SK-N-SH treated with all-trans-retinoic acid at 6 μM for 48 hours (cell line): ENCODE measurements around the gene DOCK4.

ENCODE experiments used
- BACH2 ChIP-seq: fragments of 250-450 bp; sonication (Bioruptor Pico); IDR thresholded peaks from 2 replicates; pipeline ENCODE4 v1.9.0; 2021; ENCODE audit warnings: mild to moderate bottlenecking, borderline replicate concordance
- CREB5 ChIP-seq: fragments of 250-450 bp; sonication (Bioruptor Pico); IDR thresholded peaks from 2 replicates; pipeline ENCODE4 v1.5.1; 2020; ENCODE audit warnings: low read depth, mild to moderate bottlenecking, moderate library complexity
- ESRRG ChIP-seq: fragments of 250-450 bp; sonication (Bioruptor Pico); IDR thresholded peaks from 2 replicates; pipeline ENCODE4 v1.6.1; 2021; ENCODE audit warnings: mild to moderate bottlenecking
- ISL1 ChIP-seq: fragments of 250-450 bp; sonication (Bioruptor Pico); IDR thresholded peaks from 2 replicates; pipeline ENCODE4 v2.1.2; 2022; ENCODE audit warnings: mild to moderate bottlenecking, moderate library complexity
- OSR1 ChIP-seq: fragments of 250-450 bp; sonication (Bioruptor Pico); IDR thresholded peaks from 2 replicates; pipeline ENCODE4 v1.8.0; 2022; ENCODE audit warnings: moderate library complexity, mild to moderate bottlenecking, inconsistent platforms
- PATZ1 ChIP-seq: fragments of 250-450 bp; sonication (Bioruptor Pico); IDR thresholded peaks from 2 replicates; pipeline ENCODE4 v1.8.0; 2020; ENCODE audit warnings: mild to moderate bottlenecking, moderate library complexity, borderline replicate concordance
- TOX ChIP-seq: fragments of 250-450 bp; sonication (Bioruptor Pico); IDR thresholded peaks from 2 replicates; pipeline ENCODE4 v1.8.0; 2021; ENCODE audit warnings: mild to moderate bottlenecking, moderate library complexity, borderline replicate concordance
- TSHZ2 ChIP-seq: fragments of 250-450 bp; sonication (Bioruptor Pico); IDR thresholded peaks from 2 replicates; pipeline ENCODE4 v1.5.0; 2020; ENCODE audit warnings: mild to moderate bottlenecking, moderate library complexity
- ZC3H10 ChIP-seq: fragments of 250-450 bp; sonication (Bioruptor Pico); IDR thresholded peaks from 2 replicates; pipeline ENCODE4 v1.5.1; 2021; ENCODE audit warnings: mild to moderate bottlenecking, moderate library complexity
- ZFP3 ChIP-seq: fragments of 250-450 bp; sonication (Bioruptor Pico); IDR thresholded peaks from 2 replicates; pipeline ENCODE4 v1.5.0; 2020; ENCODE audit warnings: mild to moderate bottlenecking, moderate library complexity
- ZFP30 ChIP-seq: fragments of 450-650 bp; formaldehyde crosslinking; IDR thresholded peaks from 2 replicates; pipeline ENCODE4 v1.5.0; 2022; ENCODE audit warnings: mild to moderate bottlenecking, moderate library complexity
- ZNF8 ChIP-seq: fragments of 450-650 bp; formaldehyde crosslinking; IDR thresholded peaks from 2 replicates; pipeline ENCODE4 v1.5.0; 2020; ENCODE audit warnings: mild to moderate bottlenecking, moderate library complexity

- no peak for TF ChIP-seq ISL1 (CRISPR knock-in tag)
- no peak for TF ChIP-seq ZC3H10 (CRISPR knock-in tag)
- TF ChIP-seq PATZ1 (CRISPR knock-in tag), result no peak
- no peak for TF ChIP-seq TSHZ2 (CRISPR knock-in tag)
- TF ChIP-seq ESRRG (CRISPR knock-in tag), result no peak
- no peak for TF ChIP-seq CREB5 (CRISPR knock-in tag)
- TF ChIP-seq OSR1 (CRISPR knock-in tag), result no peak
- TF ChIP-seq ZNF8, result no peak
- TF ChIP-seq BACH2 (CRISPR knock-in tag), result no peak
- no peak for TF ChIP-seq ZFP30 (CRISPR knock-in tag)
- no peak for TF ChIP-seq TOX
- no peak for TF ChIP-seq ZFP3 (CRISPR knock-in tag)
Observed at GRCh38 chr7:111860248-111860647, 346.0 kb downstream of the DOCK4 start.
